HG02610 (cell line): Measurements from ENCODE around the gene NELFE.
A peak's percentile ranks its signal among the peaks of the same experiment; 100 is the strongest.
"Not testable (repeated sequence)": the region's sequence is repeated elsewhere in the genome, so short reads cannot be mapped to it uniquely, and the experiment has no call there.

Experiments used
- ATAC-seq: cut with Tn5 transposase; IDR thresholded peaks from one replicate; pipeline ENCODE4 v1.9.1; 2021; ENCODE audit warnings: mild to moderate bottlenecking, moderate library complexity; ENCODE audit not compliant: unreplicated experiment

The NELFE gene

GRCh38 chr6:31958741-31959739 is at the start of gene NELFE, which contains the start of gene SKIC2:
Gene NELFE, minus strand, starts transcription at chr6:31958971. Its CDS starts 525 bp downstream, at chr6:31958446.
Gene SKIC2, plus strand, starts transcription at chr6:31959175. Its CDS starts 18 bp downstream, at chr6:31959193.
- peak; percentile 95 for ATAC-seq

- ATAC-seq, result not testable (repeated sequence)
Observed at GRCh38 chr6:32008037-32008436, 49.3 kb upstream of the NELFE start.

- ATAC-seq, result not testable (repeated sequence)
Observed at GRCh38 chr6:32007086-32007485, 48.3 kb upstream of the NELFE start.

GRCh38 chr6:32005991-32006529 is 47.3 kb upstream of the NELFE start:
- ATAC-seq, result not testable (repeated sequence)

- not testable (repeated sequence) for ATAC-seq
Observed at GRCh38 chr6:32005538-32005880, 46.7 kb upstream of the NELFE start.

- ATAC-seq, result not testable (repeated sequence)
Observed at GRCh38 chr6:32004864-32005537, 46.2 kb upstream of the NELFE start.

- not testable (repeated sequence) for ATAC-seq
Observed at GRCh38 chr6:32004393-32004792, 45.6 kb upstream of the NELFE start.

- not testable (repeated sequence) for ATAC-seq
Observed at GRCh38 chr6:32003301-32003700, 44.5 kb upstream of the NELFE start.

GRCh38 chr6:32002546-32003268 is 43.9 kb upstream of the NELFE start:
- ATAC-seq, result not testable (repeated sequence)

GRCh38 chr6:31996385-31996784 is 37.6 kb upstream of the NELFE start:
- not testable (repeated sequence) for ATAC-seq

GRCh38 chr6:31994421-31994820 is 35.6 kb upstream of the NELFE start:
- not testable (repeated sequence) for ATAC-seq

GRCh38 chr6:31989363-31989762 is 30.6 kb upstream of the NELFE start:
- not testable (repeated sequence) for ATAC-seq

GRCh38 chr6:31981744-31982143 is 23.0 kb upstream of the NELFE start, which contains the start of gene C4A:
Gene C4A, plus strand, starts transcription at chr6:31982057. Its CDS starts 51 bp downstream, at chr6:31982108.
- ATAC-seq, result not testable (repeated sequence)

GRCh38 chr6:31980998-31981397 is 22.2 kb upstream of the NELFE start:
- not testable (repeated sequence) for ATAC-seq

GRCh38 chr6:31980195-31980876 is 21.6 kb upstream of the NELFE start:
- ATAC-seq, result not testable (repeated sequence)

- ATAC-seq, result no peak
Observed at GRCh38 chr6:31979238-31979898, 20.6 kb upstream of the NELFE start.

GRCh38 chr6:31978831-31979230 is 20.1 kb upstream of the NELFE start:
- no peak for ATAC-seq

GRCh38 chr6:31977816-31978431 is 19.2 kb upstream of the NELFE start:
- no peak for ATAC-seq

- ATAC-seq, result not testable (repeated sequence)
Observed at GRCh38 chr6:31976065-31976464, 17.3 kb upstream of the NELFE start.
